ENCODE measurements around the gene OXLD1. TPM values are rescaled to one million over a fixed set of nuclear protein-coding genes. Genes with fewer than 3 reads are reported as not detected.

OXLD1 gene
- total RNA-seq, 1 donor from 2014 or later: 10.4 TPM

GRCh38 chr17:81672504-81672903 is 6.1 kb upstream of the OXLD1 start:
- Histone ChIP-seq H3K9me3 (ENCODE audit: control insufficient read depth in 3 of 3, low read length in 3 of 3) (no peaks in the 10 kb centered on the region), H3K4me1 (ENCODE audit: control insufficient read depth in 3 of 3, insufficient read depth in 3 of 3, low read length in 3 of 3) (peaks cover 4 to 13% (median 7%) of the 10 kb centered on the region in 3 donors), H3K9ac (ENCODE audit: low read depth in 1 of 3, low read length in 3 of 3) (peak overlapping the region in 1 of 3 donors; percentile 8), H3K36me3 (ENCODE audit: control insufficient read depth in 3 of 3, insufficient read depth in 3 of 3, low read length in 3 of 3) (peaks cover 20 to 35% (median 31%) of the 10 kb centered on the region in 3 donors), H3K27ac (ENCODE audit: low read depth, low read length) (no peak overlapping the region), H3K27me3 (ENCODE audit: control insufficient read depth in 3 of 3, insufficient read depth in 3 of 3, low read length in 3 of 3) (no peaks in the 10 kb centered on the region), H3K4me3 (ENCODE audit: low read length in 3 of 3) (no peak overlapping the region)

- Histone ChIP-seq H3K27me3 (ENCODE audit: control insufficient read depth in 3 of 3, insufficient read depth in 3 of 3, low read length in 3 of 3) (no peaks in the 10 kb centered on the region), H3K4me3 (ENCODE audit: low read length in 3 of 3) (no peak overlapping the region), H3K9me3 (ENCODE audit: control insufficient read depth in 3 of 3, low read length in 3 of 3) (no peaks in the 10 kb centered on the region), H3K4me1 (ENCODE audit: control insufficient read depth in 3 of 3, insufficient read depth in 3 of 3, low read length in 3 of 3) (peaks cover 16 to 33% (median 21%) of the 10 kb centered on the region in 3 donors), H3K9ac (ENCODE audit: low read depth in 1 of 3, low read length in 3 of 3) (no peak overlapping the region), H3K27ac (ENCODE audit: low read depth, low read length) (no peak overlapping the region), H3K36me3 (ENCODE audit: control insufficient read depth in 3 of 3, insufficient read depth in 3 of 3, low read length in 3 of 3) (peaks cover 21 to 31% (median 29%) of the 10 kb centered on the region in 3 donors)
Measured at GRCh38 chr17:81667754-81668153, 1.3 kb upstream of the OXLD1 start.

DNA sequence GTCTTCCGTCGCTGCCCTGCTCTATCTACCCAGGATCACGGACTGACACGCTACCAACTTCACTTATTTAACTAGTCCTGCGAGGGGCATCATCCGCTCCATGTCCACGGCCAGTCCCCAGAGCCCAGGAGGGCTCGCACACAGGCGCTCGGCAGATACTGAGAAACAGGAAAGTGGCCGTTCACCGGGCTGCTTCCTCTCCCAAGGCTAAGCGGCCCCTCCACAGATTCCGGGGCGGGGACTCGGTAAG is 388 bp downstream of the OXLD1 start:
- peak overlapping the region; percentile 80 to 91 (median 91) for H3K4me3 ChIP-seq (ENCODE audit: low read length in 3 of 3)
- H3K27me3 ChIP-seq (ENCODE audit: control insufficient read depth in 3 of 3, insufficient read depth in 3 of 3, low read length in 3 of 3): no peaks in the 10 kb centered on the region
- H3K4me1 ChIP-seq (ENCODE audit: control insufficient read depth in 3 of 3, insufficient read depth in 3 of 3, low read length in 3 of 3): peaks cover 16 to 33% (median 21%) of the 10 kb centered on the region in 3 donors
- H3K27ac ChIP-seq (ENCODE audit: low read depth, low read length): peak overlapping the region; percentile 70
- H3K36me3 ChIP-seq (ENCODE audit: control insufficient read depth in 3 of 3, insufficient read depth in 3 of 3, low read length in 3 of 3): peaks cover 9 to 18% (median 14%) of the 10 kb centered on the region in 3 donors
- H3K9ac ChIP-seq (ENCODE audit: low read depth in 1 of 3, low read length in 3 of 3): peak overlapping the region; percentile 83 to 92 (median 92)
- H3K9me3 ChIP-seq (ENCODE audit: control insufficient read depth in 3 of 3, low read length in 3 of 3): no peaks in the 10 kb centered on the region

GRCh38 chr17:81665205-81666091 is 957 bp downstream of the OXLD1 start:
- peaks cover 16 to 33% (median 21%) of the 10 kb centered on the region in 3 donors for H3K4me1 ChIP-seq (ENCODE audit: control insufficient read depth in 3 of 3, insufficient read depth in 3 of 3, low read length in 3 of 3)
- peak overlapping the region; percentile 80 to 91 (median 91) for H3K4me3 ChIP-seq (ENCODE audit: low read length in 3 of 3)
- H3K36me3 ChIP-seq (ENCODE audit: control insufficient read depth in 3 of 3, insufficient read depth in 3 of 3, low read length in 3 of 3): peaks cover 8 to 16% (median 11%) of the 10 kb centered on the region in 3 donors
- H3K9me3 ChIP-seq (ENCODE audit: control insufficient read depth in 3 of 3, low read length in 3 of 3): no peaks in the 10 kb centered on the region
- no peaks in the 10 kb centered on the region for H3K27me3 ChIP-seq (ENCODE audit: control insufficient read depth in 3 of 3, insufficient read depth in 3 of 3, low read length in 3 of 3)
- H3K27ac ChIP-seq (ENCODE audit: low read depth, low read length): peak overlapping the region; percentile 70
- H3K9ac ChIP-seq (ENCODE audit: low read depth in 1 of 3, low read length in 3 of 3): peak overlapping the region; percentile 83 to 92 (median 92)

DNA sequence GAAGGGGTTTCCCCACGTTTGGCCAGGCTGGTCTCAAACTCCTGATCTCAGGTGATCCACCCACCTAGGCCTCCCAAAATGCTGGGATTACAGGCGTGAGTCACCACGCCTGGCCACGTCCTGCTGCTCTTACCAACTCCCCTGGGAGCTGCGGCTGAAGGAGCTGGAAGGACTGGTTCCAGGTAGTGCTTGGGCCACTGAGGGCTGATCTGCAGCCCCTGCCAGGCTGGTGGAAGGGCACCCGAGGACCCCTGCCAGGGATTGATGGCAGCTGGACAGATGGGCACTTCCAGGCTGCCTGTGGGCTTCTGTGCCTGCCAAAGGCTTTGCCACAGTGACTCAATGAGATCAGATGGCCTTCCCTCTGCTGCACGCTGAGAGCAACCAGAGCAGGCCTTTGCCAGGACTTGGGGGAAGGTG is 2.3 kb downstream of the OXLD1 start:
- H3K27ac ChIP-seq (ENCODE audit: low read depth, low read length): no peak overlapping the region
- H3K27me3 ChIP-seq (ENCODE audit: control insufficient read depth in 3 of 3, insufficient read depth in 3 of 3, low read length in 3 of 3): no peaks in the 10 kb centered on the region
- H3K36me3 ChIP-seq (ENCODE audit: control insufficient read depth in 3 of 3, insufficient read depth in 3 of 3, low read length in 3 of 3): peaks cover 3 to 8% (median 6%) of the 10 kb centered on the region in 3 donors
- H3K4me3 ChIP-seq (ENCODE audit: low read length in 3 of 3): no peak overlapping the region
- no peaks in the 10 kb centered on the region for H3K9me3 ChIP-seq (ENCODE audit: control insufficient read depth in 3 of 3, low read length in 3 of 3)
- H3K9ac ChIP-seq (ENCODE audit: low read depth in 1 of 3, low read length in 3 of 3): no peak overlapping the region
- peaks cover 16 to 33% (median 21%) of the 10 kb centered on the region in 3 donors for H3K4me1 ChIP-seq (ENCODE audit: control insufficient read depth in 3 of 3, insufficient read depth in 3 of 3, low read length in 3 of 3)

DNA sequence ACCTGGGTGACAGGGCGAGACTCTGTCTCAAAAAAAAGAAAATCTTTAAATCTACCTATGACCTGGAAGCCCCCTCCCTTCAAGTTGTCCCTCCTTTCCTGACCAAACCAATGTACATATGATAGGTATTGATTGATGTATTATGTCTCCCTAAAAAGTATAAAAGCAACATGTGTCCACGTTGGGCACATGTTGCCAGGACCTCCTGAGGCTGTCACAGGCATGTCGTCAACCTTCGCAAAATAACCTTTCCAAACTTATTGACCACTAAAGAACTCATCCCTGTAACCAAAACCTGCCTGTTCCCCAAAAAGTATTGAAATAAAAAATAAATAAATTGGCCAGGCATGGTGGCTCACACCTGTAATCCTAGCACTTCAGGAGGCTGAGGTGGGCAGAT is 4.4 kb downstream of the OXLD1 start:
- H3K4me3 ChIP-seq (ENCODE audit: low read length in 3 of 3): no peak overlapping the region
- no peak overlapping the region for H3K9ac ChIP-seq (ENCODE audit: low read depth in 1 of 3, low read length in 3 of 3)
- H3K27me3 ChIP-seq (ENCODE audit: control insufficient read depth in 3 of 3, insufficient read depth in 3 of 3, low read length in 3 of 3): no peaks in the 10 kb centered on the region
- H3K9me3 ChIP-seq (ENCODE audit: control insufficient read depth in 3 of 3, low read length in 3 of 3): no peaks in the 10 kb centered on the region
- peaks cover 3 to 6% (median 4%) of the 10 kb centered on the region in 3 donors for H3K36me3 ChIP-seq (ENCODE audit: control insufficient read depth in 3 of 3, insufficient read depth in 3 of 3, low read length in 3 of 3)
- H3K27ac ChIP-seq (ENCODE audit: low read depth, low read length): no peak overlapping the region
- peaks cover 10 to 22% (median 10%) of the 10 kb centered on the region in 3 donors for H3K4me1 ChIP-seq (ENCODE audit: control insufficient read depth in 3 of 3, insufficient read depth in 3 of 3, low read length in 3 of 3)

DNA sequence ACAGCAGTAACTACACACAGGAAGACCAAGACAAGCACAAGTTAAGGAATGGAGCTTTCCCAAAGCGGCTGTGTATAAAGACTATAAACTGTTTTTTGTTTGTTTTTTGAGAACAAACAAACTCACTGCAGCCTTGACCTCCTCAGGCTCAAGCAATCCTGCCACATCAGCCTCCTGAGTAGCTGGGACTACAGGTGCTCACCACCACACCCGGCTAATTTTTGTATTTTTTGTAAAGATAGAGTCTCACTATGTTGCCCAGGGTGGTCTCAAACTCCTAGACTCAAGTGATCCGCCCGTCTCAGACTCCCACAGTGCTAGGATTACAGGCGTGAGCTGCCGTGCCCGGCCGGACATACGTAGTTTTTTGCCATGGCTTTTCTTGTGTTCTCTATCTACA is 6.0 kb downstream of the OXLD1 start:
- Histone ChIP-seq H3K36me3 (ENCODE audit: control insufficient read depth in 3 of 3, insufficient read depth in 3 of 3, low read length in 3 of 3) (peaks cover 3 to 6% (median 4%) of the 10 kb centered on the region in 3 donors), H3K9me3 (ENCODE audit: control insufficient read depth in 3 of 3, low read length in 3 of 3) (no peaks in the 10 kb centered on the region), H3K27ac (ENCODE audit: low read depth, low read length) (no peak overlapping the region), H3K9ac (ENCODE audit: low read depth in 1 of 3, low read length in 3 of 3) (no peak overlapping the region), H3K4me3 (ENCODE audit: low read length in 3 of 3) (no peak overlapping the region), H3K27me3 (ENCODE audit: control insufficient read depth in 3 of 3, insufficient read depth in 3 of 3, low read length in 3 of 3) (peaks cover 0 to under 1% (median 0%) of the 10 kb centered on the region in 3 donors), H3K4me1 (ENCODE audit: control insufficient read depth in 3 of 3, insufficient read depth in 3 of 3, low read length in 3 of 3) (peaks cover 2 to 13% (median 6%) of the 10 kb centered on the region in 3 donors)

- H3K36me3 ChIP-seq (ENCODE audit: control insufficient read depth in 3 of 3, insufficient read depth in 3 of 3, low read length in 3 of 3): no peaks in the 10 kb centered on the region
- no peak overlapping the region for H3K9ac ChIP-seq (ENCODE audit: low read depth in 1 of 3, low read length in 3 of 3)
Measured at GRCh38 chr17:81659038-81659437, 7.4 kb downstream of the OXLD1 start.

GRCh38 chr17:81656835-81657234 is 9.6 kb downstream of the OXLD1 start:
- Histone ChIP-seq H3K27ac (ENCODE audit: low read depth, low read length) (no peak overlapping the region), H3K4me3 (ENCODE audit: low read length in 3 of 3) (no peak overlapping the region), H3K4me1 (ENCODE audit: control insufficient read depth in 3 of 3, insufficient read depth in 3 of 3, low read length in 3 of 3) (peaks cover 0 to 5% (median 3%) of the 10 kb centered on the region in 3 donors), H3K9ac (ENCODE audit: low read depth in 1 of 3, low read length in 3 of 3) (no peak overlapping the region), H3K27me3 (ENCODE audit: control insufficient read depth in 3 of 3, insufficient read depth in 3 of 3, low read length in 3 of 3) (peaks cover 2 to 9% (median 4%) of the 10 kb centered on the region in 3 donors), H3K9me3 (ENCODE audit: control insufficient read depth in 3 of 3, low read length in 3 of 3) (no peaks in the 10 kb centered on the region), H3K36me3 (ENCODE audit: control insufficient read depth in 3 of 3, insufficient read depth in 3 of 3, low read length in 3 of 3) (no peaks in the 10 kb centered on the region)

More at GRCh38 chr17:81659038-81659437, 7.4 kb downstream of the OXLD1 start:
- no peaks in the 10 kb centered on the region for H3K9me3 ChIP-seq (ENCODE audit: control insufficient read depth in 3 of 3, low read length in 3 of 3)
- peaks cover 0 to 2% (median under 1%) of the 10 kb centered on the region in 3 donors for H3K27me3 ChIP-seq (ENCODE audit: control insufficient read depth in 3 of 3, insufficient read depth in 3 of 3, low read length in 3 of 3)
- no peak overlapping the region for H3K27ac ChIP-seq (ENCODE audit: low read depth, low read length)
- no peak overlapping the region for H3K4me3 ChIP-seq (ENCODE audit: low read length in 3 of 3)
- peaks cover 0 to 5% (median 4%) of the 10 kb centered on the region in 3 donors for H3K4me1 ChIP-seq (ENCODE audit: control insufficient read depth in 3 of 3, insufficient read depth in 3 of 3, low read length in 3 of 3)

DNA sequence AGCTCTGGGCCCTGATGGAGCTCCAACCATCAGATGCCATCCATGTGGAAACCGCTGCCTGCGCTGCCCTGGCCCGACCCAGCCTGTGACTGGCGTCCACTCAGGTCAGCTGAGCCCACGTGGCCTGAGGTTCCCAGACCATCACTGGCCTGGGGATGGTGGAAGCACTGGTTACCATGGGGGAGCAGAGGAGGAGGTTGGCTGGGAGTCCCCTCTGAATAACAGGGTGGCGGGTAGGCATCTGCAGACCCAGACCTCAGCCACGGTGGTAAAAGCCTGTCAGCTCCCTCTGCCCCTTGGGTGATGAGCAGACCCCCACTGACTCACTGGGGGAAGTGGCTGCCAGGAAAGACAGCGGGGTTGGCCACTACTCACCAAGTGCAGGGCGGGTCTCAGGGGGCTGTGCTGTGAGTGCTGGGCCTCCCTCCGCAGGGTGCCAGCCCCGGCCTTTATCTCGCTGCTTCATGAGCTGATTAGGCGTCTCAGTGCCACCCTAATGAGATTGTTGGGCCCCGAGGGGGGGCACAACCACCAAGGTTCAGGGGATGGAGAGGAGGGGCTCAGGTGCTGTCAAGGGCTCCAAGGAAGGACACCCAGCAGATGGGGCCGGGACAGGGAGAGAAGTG is 10.2 kb downstream of the OXLD1 start, which contains the start of gene PDE6G:
Gene PDE6G, minus strand, starts transcription at position 425 of the 626 bp plus-strand sequence. CDS start 3,237 bp downstream, outside the sequence.
- peaks cover 2 to 13% (median 5%) of the 10 kb centered on the region in 3 donors for H3K27me3 ChIP-seq (ENCODE audit: control insufficient read depth in 3 of 3, insufficient read depth in 3 of 3, low read length in 3 of 3)
- no peaks in the 10 kb centered on the region for H3K9me3 ChIP-seq (ENCODE audit: control insufficient read depth in 3 of 3, low read length in 3 of 3)
- no peak within 1 kb of the TSS for H3K4me3 ChIP-seq (ENCODE audit: low read length in 3 of 3)
- H3K4me1 ChIP-seq (ENCODE audit: control insufficient read depth in 3 of 3, insufficient read depth in 3 of 3, low read length in 3 of 3): peaks cover 0 to 5% (median 3%) of the 10 kb centered on the region in 3 donors
- no peaks in the 10 kb centered on the region for H3K36me3 ChIP-seq (ENCODE audit: control insufficient read depth in 3 of 3, insufficient read depth in 3 of 3, low read length in 3 of 3)
- no peak within 1 kb of the TSS for H3K9ac ChIP-seq (ENCODE audit: low read depth in 1 of 3, low read length in 3 of 3)
- H3K27ac ChIP-seq (ENCODE audit: low read depth, low read length): no peak within 1 kb of the TSS
